Stimulated activated CD8-positive, alpha-beta memory T cell treated with anti-CD3 and anti-CD28 coated beads, Interleukin-7, amount 100 ng/mL, for 1 hour (primary cell): Measurements from ENCODE around the gene MRPL36.
"Not testable (repeated sequence)": the region's sequence is repeated elsewhere in the genome, so short reads cannot be mapped to it uniquely, and the experiment has no call there.

ENCODE experiments used
- DNase-seq, 2 donors: peaks; one replicate each; pipeline ENCODE4 v3.0.0-alpha.2; 2020; ENCODE audit warnings: low read depth in 2 of 2

Gene MRPL36

DNA sequence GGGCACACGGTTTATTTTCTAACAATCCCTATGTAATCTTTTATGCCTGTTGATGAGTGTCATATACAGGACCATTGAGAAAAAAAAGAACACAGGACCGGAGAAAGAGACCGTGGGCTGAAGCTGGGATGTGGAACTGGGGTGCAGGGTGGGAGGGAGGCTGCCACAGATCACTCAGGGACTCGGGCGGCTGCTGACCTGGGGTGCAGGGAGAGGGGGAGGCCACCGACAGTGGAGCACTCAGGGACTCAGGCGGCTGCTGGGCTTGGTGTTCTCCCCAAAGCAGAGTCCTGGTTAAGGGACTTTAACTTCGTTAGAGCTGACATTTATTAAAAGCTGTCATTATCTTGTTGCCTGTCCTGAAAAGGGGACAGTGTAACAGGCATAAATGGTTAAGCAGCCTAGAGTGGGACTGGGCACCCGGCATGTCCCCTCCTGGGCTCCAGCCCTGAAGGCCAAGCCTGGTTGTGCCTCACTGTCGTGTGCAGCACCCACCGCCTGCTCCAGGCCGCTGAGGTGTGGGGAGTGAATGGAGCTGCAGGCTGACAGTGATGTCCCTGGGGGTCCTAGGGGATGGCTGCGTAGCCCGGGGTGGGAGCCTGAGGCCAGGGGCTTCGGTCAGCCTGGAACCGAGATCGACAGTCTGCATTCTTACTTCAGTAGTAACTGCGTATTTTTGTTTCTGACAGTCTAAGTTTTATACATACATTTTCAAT, 15.6 kb upstream of the MRPL36 start:
- no peak for DNase-seq

DNA sequence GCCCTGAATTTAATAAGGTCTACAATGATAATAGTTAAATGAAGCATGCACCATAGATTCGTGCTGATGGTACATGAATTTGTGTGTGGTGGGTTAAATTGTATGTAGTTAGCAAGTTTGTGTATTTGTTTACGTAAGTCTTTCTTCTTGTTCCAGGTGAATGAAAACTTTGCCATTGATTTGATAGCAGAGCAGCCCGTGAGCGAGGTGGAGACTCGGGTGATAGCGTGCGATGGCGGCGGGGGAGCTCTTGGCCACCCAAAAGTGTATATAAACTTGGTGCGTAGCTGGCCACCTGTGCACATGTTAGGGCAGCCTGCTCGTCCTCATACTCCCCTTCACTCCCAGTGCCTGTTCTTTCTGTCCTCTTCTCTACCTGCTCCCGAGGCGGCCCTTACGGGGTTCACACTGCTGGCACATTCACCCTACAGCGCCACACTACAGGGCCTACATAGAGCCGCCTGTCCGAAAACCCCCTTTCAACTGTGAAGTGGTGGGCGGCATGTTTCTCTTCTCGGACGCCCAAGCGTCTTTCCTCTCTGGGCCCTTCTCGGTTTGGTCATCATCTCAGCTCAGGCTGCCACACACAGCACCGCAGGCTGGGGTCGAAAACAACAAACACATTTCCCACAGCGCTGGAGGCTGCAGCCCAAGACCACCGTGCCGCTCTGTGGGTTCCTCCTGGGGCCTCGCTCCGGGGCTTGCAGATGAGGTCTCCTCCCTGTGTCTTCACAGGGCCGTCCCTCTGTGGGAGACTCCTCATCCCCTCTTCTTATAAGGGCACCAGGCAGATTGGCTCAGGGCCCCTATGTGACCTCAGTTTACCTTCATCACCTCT, 14.8 kb upstream of the MRPL36 start:
- no peak for DNase-seq

DNA sequence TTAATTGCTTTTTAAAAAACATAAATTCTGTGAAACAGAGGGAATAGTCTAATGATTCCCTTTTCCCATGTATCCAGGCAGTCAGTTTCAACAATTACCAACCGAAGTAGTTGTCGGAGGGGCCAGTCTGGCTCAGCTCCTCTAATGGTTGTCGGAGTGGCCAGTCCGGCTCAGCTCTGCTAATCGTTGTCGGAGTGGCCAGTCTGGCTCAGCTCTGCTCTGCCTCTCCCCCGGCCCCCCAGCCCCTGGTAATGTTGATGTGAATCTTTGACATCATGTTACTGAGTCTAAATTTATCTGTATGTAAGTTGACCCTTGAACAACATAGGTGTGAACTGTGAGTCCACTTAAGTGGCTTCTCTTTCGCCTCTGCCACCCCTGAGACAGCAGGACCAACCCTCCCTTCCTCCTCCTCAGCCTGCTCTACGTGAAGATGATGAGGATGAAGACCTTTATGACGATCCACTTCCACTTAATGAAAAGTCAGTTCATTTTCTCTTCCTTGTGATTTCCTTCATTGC, 11.0 kb upstream of the MRPL36 start:
- no peak for DNase-seq

DNA sequence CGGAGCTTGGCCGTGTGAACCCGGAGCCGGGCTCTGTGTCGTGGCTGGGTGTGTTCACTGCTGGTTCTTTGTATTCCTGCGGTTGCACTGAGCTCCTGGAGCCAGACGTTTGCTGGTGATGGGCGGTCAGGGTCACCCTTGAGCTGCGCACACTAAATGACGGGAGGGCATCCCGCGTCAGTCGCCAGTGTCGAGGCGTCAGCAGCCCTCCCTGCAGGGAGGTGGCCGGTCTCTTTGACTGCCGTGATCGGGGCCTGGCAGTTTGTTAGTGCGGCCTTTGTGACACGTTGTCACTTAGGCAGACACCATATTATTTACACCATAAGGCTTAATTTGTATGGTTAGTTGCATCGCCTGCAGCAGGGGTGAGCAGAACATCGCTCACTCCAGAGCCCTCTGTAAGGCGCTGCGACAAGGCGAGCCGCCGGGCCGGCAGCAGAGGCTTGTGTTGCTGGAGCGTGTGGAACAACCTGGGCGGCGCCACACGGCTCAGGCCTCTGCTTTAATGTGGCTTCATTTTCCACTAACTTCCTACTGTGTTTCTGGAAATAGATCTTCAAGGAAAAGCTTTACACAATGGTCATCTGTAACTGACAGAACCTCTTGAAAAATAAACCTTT, 9.9 kb upstream of the MRPL36 start:
- DNase-seq: no peak

DNA sequence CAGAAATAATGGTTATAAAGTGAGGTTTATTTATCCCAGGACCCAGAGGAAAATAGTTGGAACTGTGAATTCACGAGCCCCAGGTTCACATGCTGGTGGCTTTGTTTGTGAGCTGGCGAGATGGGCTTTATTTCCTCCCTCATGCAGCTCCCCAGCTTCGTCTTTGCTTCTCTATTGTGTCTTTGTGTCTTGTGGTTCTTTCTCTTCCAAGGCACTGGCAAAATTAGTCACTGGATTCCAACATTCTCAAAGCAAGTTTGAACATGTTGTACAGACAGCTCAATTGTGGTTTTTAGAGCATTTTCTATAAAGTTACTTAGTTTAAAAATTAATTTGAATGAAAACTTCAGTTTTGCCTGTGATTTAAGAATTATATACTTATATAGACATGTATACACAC, 8.8 kb upstream of the MRPL36 start:
- no peak for DNase-seq

DNA sequence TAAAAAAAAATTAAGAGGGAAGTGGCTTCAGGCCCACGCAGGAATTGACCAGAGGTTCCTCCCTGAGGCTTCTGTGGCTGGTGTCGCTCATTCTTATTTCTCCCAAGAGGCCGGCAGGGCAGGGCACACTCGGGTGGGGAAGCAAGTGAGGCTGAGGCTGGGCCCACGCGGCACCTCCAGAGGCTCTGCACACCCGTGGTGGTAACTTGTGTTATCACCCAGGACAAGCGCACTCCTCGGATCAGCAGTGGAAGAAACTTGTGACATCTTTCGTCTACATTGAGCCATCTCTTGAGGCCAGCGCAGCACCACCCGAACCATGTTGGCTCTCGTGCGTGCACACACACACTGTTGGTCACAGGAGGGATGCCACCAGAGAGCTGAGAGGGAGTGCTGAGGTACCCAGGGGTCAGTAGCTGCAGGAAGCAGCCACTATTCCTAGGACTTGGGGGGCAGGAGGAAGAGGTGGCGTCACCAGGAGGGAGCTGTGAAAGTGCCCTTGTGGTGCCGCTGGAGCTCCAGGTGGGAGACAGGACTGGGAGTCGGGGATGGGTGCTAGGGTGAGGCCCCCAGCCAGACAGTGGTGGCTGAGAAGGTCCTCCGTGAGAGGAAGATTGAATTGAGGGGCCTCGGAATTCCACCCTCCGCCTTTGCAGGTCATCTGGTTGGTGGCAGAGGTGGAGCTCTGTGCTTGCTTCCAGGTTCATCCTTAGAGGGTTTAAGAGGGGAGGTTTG, 8.0 kb upstream of the MRPL36 start:
- no peak for DNase-seq

DNA sequence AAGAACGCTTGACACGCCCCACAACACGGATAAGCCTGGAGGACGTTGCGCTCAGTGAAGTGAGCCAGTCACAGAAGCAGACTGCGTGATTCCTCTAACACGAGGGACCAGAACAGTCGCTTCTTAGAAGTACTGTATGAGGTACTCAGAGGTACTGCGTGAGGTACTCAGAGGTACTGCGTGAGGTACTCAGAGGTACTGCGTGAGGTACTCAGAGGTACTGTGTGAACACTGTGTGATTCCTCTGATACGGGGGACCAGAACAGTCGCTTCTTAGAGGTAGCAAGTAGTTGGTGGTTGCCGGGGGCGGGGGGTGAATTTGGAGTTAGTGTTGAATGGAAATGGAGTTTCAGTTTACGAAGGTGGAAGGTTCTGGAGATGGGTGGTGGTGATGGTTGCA, 7.3 kb upstream of the MRPL36 start:
- DNase-seq: no peak

DNA sequence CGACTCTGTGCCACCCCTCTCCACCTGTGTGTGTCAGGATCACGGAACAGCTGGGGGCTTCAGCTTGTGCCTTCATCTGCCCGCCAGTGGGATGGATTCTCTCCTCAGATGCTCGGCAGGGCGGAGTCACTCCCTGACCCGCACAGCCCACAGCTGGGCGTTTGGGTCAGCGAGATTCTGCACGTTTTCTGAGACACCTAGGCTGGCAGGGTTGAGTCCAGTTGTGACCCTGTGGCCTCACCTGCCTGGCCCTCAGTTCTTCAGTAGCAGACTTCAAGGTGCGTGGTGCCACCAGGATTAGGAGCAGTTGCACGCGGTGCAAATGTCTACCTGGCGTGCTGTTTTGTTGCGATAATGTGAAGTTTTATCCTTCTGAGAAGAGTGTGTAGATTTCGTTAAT, 6.6 kb upstream of the MRPL36 start:
- no peak for DNase-seq

DNA sequence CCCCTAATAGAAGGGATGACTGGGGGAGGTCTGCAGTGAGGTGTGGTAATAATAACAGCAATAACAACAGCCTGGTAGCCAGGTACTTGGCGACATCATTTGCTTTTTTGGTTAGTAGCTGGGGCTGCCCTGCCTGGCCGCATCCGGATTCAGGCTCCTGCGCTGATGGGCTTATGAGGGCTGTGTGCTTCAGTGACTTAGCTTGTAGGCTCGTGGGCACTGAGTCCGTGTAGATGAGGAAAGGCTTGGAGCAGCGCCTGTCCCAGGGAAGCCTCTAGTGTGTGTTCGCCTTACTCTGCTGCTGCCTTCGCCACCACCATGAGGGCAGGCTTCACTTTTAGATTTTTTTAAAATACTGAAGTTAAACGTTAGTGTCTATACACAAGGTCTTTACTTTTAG, 6.1 kb upstream of the MRPL36 start:
- no peak for DNase-seq

DNA sequence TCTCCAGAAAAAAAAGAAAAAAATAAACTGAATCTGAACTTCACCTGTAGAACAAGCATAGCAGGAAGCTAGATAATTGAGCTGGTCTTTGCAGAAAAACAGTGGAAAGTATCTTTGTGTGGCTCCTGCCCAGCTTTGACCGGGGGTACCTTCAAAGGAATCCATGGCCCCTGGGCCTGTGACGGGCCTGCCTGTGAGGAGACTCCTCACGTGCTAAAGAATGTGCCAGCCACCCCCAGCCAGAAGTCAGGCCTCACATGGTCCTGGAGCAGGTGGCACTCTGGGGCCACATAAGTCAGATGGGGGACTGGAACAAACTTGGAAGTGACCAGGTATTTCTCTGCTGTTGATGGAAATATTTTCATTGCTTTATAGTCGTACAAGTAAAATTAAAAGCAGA, 5.7 kb upstream of the MRPL36 start:
- DNase-seq: no peak

DNA sequence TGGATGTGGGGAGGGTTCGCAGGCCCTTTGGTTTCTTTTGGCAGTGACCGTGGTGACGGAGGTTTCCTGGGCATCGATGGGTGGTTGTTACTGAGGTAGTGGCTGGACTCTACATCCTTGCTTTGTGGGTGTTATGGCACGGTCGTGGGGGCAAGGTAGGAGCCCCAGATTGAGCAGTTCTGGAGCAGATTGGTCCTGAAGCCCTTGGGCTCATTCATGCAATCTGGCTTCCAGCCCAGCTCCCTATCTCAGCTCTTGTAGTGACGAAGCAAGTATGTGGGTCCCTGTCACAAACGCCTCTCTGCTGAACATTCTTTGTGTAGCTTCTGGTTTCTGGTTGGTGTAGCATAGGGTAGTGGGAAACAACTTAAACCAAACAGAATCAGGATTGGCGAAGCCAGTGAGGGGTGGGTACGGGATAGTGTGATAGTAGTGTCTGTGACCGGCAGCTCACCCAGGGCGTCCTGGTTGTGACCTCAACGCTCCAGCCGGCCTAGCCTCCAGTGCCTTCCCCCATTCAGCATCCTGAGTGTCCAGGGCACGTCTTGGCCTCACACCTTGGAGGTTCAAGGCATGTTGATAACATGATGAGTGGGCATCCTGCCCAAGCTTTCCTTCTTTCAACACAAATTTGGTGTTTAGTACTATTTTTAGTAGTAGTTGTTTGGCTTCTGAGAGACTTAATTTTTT, 4.5 kb upstream of the MRPL36 start:
- DNase-seq: no peak

DNA sequence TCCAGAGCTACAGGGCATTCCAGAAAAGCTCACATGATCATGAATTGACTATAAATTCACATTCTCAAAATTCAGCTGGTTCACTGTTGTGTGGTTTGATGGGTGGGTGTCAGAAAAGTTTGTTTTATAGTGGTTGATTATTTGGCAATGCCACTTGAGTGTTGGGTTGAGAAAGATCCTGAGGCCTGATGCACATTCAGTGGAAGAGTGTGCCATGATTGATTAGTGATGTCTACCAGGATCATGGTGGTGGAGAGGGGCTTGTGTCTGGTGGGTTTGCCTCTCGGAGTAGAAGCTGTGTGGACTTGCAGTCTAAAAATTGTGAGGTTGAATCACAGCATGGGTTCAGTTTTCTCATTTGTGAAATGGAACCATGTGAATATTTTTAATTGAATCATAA, 3.6 kb upstream of the MRPL36 start:
- no peak for DNase-seq

DNA sequence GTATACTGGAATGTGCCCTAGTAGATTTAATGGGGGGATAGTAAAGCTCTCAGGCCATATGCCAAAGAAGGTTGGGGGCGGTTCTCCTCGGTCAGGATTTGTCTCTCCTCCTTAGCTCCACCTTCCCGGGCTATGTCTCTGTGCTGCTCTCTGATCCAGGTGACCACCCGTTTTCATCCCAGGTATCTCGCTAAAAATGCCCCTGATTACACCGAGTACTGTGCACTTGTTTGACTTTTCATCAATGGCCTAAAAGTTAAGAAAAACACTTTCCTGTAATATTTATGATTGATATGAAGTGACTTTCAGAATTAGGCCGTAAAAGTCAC, 2.3 kb upstream of the MRPL36 start:
- DNase-seq: no peak

DNA sequence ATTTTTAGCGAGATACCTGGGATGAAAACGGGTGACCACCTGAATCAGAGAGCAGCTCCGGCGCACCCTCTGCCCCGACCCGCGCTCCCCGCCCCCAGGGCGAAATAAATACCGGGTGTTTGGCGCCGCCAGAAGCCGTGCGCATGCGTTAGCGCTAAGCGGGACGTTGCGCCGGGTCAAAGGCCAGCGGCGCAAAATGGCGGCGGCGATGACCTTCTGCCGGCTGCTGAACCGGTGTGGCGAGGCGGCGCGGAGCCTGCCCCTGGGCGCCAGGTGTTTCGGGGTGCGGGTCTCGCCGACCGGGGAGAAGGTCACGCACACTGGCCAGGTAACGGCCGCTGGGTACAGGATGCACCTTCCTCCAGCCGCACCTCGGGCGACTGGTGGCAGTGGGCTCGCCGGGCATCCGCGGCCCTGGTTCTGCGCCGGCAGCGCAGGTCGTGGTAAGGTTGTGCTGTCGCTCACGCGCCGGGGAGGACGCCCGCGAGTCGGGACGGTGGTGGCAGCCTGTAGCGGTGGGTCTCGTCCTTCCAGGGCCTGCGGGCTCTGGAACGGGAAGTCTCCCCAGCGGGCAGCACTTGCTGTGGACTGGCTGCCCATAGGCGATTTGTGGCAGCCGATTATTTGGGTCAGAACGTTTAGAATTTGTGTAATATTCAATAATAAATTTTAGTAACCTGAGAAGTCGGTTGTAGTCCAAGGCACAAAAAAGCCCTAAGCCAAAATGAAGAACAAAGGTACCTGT, 1.8 kb upstream of the MRPL36 start, which contains the start of gene NDUFS6:
NDUFS6 (plus strand) TSS at position 186 of the 745 bp plus-strand sequence; CDS start at position 197, 11 bp downstream.
- peak; percentile 57 to 67 for DNase-seq

DNA sequence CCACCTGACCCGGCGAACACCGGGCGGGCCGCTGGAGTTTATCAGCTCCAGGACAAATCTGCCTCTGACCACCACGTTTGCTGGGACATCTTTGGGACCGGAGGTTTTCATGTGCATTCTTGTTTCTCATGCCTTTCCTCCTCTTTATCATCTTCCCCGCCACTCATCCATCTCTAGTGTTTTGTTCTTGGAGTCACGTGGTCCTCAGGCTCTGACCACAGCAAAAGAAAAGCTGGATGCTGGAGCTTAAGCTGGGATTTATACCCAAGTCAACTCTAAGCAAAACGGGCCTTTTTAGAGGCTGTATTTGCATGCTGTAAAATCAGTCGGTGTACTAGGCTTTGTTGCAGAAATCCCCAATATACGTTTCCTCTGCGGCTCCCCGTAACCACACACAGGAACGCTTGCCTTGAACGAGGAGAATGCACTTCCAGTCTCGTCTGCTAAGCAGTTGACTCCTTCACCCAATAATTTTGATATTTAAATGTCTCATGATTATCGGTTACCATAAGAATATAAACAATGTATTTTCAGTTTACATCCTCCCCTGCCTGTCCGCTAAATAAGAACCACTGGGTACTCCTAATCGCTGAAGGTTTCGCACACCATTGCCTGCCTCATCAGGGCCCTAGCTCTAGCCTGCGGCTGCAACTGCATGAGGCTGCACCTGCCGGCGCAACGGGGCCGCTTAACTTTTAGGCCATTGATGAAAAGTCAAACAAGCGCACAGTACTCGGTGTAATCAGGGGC, 1.0 kb upstream of the MRPL36 start:
- no peak for DNase-seq

DNA sequence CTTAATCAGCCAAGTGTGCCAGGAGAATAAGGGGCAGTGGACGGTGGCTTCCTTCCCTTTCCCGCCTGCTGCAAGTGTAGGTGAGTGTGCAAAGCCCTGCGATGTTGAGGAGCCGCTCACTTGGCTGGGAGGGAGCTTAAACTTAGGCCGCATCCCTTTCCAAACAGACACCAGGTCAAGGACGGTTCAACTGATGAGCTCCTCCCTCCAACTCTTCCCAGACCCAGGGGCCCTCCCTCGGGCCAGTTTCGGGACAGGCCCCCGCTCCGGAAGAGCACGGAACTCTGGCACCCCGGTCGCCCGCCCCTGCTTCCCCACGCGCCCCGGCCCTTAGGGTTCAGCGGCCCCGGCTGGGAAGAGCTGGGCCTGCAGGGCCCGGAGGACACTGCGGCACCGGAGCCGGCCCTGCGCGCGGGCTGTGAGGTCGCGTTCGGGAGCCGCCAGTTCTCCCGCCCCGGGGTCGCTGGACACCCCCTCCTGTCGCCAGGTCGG, 481 bp downstream of the MRPL36 start:
- DNase-seq: no peak

DNA sequence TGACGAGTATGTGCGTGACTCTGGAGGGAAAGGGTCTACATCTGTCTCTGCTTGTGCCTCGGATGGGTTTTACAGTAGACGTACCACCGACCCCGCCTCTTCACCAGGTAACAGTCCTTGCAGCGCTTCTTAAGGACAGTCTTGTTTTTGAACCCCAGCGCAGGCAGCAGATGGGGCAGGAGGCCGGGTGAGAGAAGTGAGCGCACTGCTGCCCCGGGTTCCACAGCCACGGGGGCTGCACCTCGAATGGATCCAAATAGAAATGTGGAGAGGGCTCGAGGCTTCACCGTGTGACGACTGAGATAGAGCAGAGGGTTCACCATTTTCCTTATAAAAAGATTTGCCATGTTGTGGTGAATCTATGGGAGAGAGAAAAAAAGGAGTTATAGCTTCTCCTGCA, 1.0 kb downstream of the MRPL36 start:
- not testable (repeated sequence) for DNase-seq

DNA sequence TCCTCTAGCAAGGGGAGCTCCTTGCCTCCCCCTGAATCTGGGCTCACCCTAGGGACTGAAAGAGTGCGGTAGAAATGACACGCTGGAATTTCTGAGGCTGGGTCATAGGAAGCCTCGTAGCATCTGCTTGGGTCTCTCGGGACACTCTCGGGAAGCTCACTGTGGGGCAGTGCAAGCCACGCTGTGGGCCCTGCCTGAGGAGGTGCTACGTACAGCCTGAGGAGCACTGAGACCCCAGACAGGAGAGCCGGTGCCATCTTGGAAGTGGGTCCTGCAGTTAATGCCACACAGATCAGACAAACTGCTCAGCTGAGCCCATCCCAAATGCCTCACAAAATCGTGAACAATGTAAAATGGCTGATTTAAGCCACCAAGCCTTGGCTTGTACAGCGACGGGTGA, 1.8 kb downstream of the MRPL36 start:
- DNase-seq: no peak

DNA sequence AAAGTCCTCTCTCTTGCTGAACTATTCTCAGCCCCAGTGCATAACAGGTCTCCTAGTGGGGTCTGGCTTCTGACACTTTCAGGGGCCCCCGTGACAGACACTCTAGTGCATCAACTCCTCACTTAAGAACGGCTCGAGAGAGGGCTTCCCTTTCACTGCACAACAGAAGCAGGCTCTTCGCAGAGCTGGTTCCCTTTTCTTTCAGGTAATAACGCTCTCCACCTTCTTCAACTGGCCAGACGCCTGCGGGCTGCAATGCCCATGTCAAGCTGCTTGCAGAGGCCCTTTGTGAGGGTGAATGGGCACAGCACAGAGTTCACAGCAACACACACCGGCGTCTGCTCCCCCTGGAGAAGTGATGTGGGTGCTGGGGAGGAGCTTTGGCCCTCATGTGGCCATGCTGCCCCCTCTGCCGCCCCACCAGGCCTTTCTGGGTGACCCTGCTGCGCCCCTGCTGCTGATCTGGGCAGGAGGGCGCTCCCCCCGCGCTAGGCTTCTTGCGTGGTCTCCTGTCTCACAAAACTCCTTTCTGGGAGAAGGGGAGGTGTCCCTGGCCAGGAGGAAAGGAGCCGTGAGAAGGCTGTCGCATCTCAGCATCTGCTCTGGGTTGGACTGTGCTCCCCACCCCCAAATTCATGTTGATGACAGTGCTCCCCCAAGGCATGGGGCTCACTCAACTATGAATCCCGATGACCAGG, 2.4 kb downstream of the MRPL36 start:
- no peak for DNase-seq
